H1 (cell line): ENCODE data around the gene MRPL43. TPM values are rescaled to one million over a fixed set of nuclear protein-coding genes. Genes with fewer than 3 reads are reported as not detected.

Experiments used
- CTCF ChIA-PET: fragments of 300-600 bp; sonication (Branson Sonifier 250); formaldehyde crosslinking; loops from one replicate; lab custom pipeline; 2021; ENCODE audit not compliant: partially characterized antibody; lab: Charles Lee
- POLR2A ChIA-PET: fragments of 300-600 bp; sonication (Branson Sonifier 250); formaldehyde crosslinking; loops from one replicate; lab custom pipeline; 2021; ENCODE audit warnings: inconsistent platforms; ENCODE audit not compliant: partially characterized antibody; lab: Charles Lee
- DNase-seq, 2 experiments: peaks; one replicate each; pipeline versions ENCODE4 v3.0.0 to v3.0.0-alpha.2; 2010 to 2022; ENCODE audit warnings: low spot score in 2 of 2, low read depth in 1 of 2, mixed read lengths in 1 of 2
- FAIRE-seq: peaks from 2 replicates; lab custom pipeline; 2011; peaks lifted over from hg19 to GRCh38; lab: Jason Lieb, UNC
- H2AFZ ChIP-seq: 2 replicates; pipeline ENCODE4 v1.8.1; 2012; ENCODE audit warnings: low read length, inconsistent platforms
- H2AK5ac ChIP-seq: 2 replicates; pipeline ENCODE4 v1.6.1; 2013; ENCODE audit warnings: low read depth, low read length
- H2BK120ac ChIP-seq: replicated peaks from 2 replicates; pipeline ENCODE3; 2013; ENCODE audit warnings: low read depth, low read length, inconsistent platforms
- H2BK12ac ChIP-seq: 2 replicates; pipeline ENCODE4 v1.6.1; 2013; ENCODE audit warnings: low read depth, low read length
- H2BK15ac ChIP-seq: 2 replicates; pipeline ENCODE4 v1.6.1; 2013; ENCODE audit warnings: low read length
- H2BK20ac ChIP-seq: 2 replicates; pipeline ENCODE4 v1.6.1; 2013; ENCODE audit warnings: low read length
- H2BK5ac ChIP-seq: 2 replicates; pipeline ENCODE4 v1.6.1; 2013; ENCODE audit warnings: low read depth, low read length
- H3K14ac ChIP-seq: 2 replicates; pipeline ENCODE4 v1.6.1; 2013; ENCODE audit warnings: inconsistent platforms; ENCODE audit not compliant: insufficient read length
- H3K18ac ChIP-seq: 2 replicates; pipeline ENCODE4 v1.6.1; 2013; ENCODE audit warnings: low read length; ENCODE audit errors: extremely low read depth
- H3K23ac ChIP-seq: 2 replicates; pipeline ENCODE4 v1.6.1; 2013; ENCODE audit warnings: inconsistent platforms; ENCODE audit not compliant: insufficient read length
- H3K23me2 ChIP-seq: 2 replicates; pipeline ENCODE4 v1.6.1; 2013; ENCODE audit warnings: low read depth, low read length
- H3K27ac ChIP-seq: 2 replicates; pipeline ENCODE4 v1.6.1; 2011; ENCODE audit warnings: low read depth, low read length, inconsistent platforms
- H3K27me3 ChIP-seq, 4 experiments: replicated peaks in 1 of 4; 1 replicate in 1 of 4; 2 replicates in 3 of 4; pipeline versions ENCODE4 v1.6.1 to v1.8.1; 2011 to 2013; ENCODE audit warnings: low read length in 3 of 4, mild to moderate bottlenecking in 3 of 4, inconsistent platforms in 2 of 4, mixed read lengths in 2 of 4, moderate library complexity in 1 of 4; ENCODE audit not compliant: control insufficient read depth in 3 of 4, insufficient read depth in 3 of 4; ENCODE audit errors: extremely low read depth in 1 of 4
- H3K36me3 ChIP-seq, 4 experiments: 2 replicates each; pipeline versions ENCODE4 v1.6.1 to v1.8.1; 2011 to 2013; ENCODE audit warnings: mild to moderate bottlenecking in 4 of 4, low read length in 3 of 4, moderate library complexity in 2 of 4, control low read depth in 1 of 4, inconsistent platforms in 1 of 4; ENCODE audit not compliant: insufficient read depth in 4 of 4, control insufficient read depth in 2 of 4
- H3K4ac ChIP-seq: replicated peaks from 2 replicates; pipeline ENCODE3; 2013; ENCODE audit warnings: low read length, low read depth, mixed read lengths, inconsistent platforms; ENCODE audit not compliant: insufficient read length
- H3K4me1 ChIP-seq, 4 experiments: replicated peaks in 1 of 4; 1 replicate in 1 of 4; 2 replicates in 3 of 4; pipeline versions ENCODE4 v1.6.1 to v1.8.1; 2011 to 2013; ENCODE audit warnings: low read length in 3 of 4, inconsistent platforms in 2 of 4, mixed read lengths in 1 of 4; ENCODE audit not compliant: insufficient read depth in 4 of 4, control insufficient read depth in 3 of 4
- H3K4me2 ChIP-seq, 2 experiments: 2 replicates each; pipeline versions ENCODE4 v1.6.1 to v1.8.1; 2011 to 2013; ENCODE audit warnings: low read depth in 2 of 2, low read length in 2 of 2, control low read depth in 1 of 2, inconsistent platforms in 1 of 2, mild to moderate bottlenecking in 1 of 2; ENCODE audit not compliant: insufficient read depth in 1 of 2
- H3K4me3 ChIP-seq, 4 experiments: fragments of 200-600, 300-600 bp in 1 of 4; sonication (generic), shearing (Covaris generic), sonication (Bioruptor Twin) in 1 of 4; 2 replicates each; pipeline versions ENCODE4 v1.5.1 to v1.8.1; 2011 to 2016; ENCODE audit warnings: low read length in 4 of 4, low read depth in 3 of 4, control low read depth in 2 of 4, inconsistent platforms in 2 of 4, mild to moderate bottlenecking in 2 of 4, mixed read lengths in 1 of 4, moderate library complexity in 1 of 4; ENCODE audit not compliant: insufficient read depth in 2 of 4; ENCODE audit errors: extremely low read depth in 1 of 4
- H3K56ac ChIP-seq: replicated peaks from 2 replicates; pipeline ENCODE3; 2013; ENCODE audit warnings: low read depth, mild to moderate bottlenecking, mixed read lengths, low read length, inconsistent platforms; ENCODE audit not compliant: insufficient read length
- H3K79me1 ChIP-seq: 2 replicates; pipeline ENCODE4 v1.6.1; 2013; ENCODE audit warnings: low read depth, low read length, control low read depth
- H3K79me2 ChIP-seq, 2 experiments: 2 replicates each; pipeline versions ENCODE4 v1.6.1 to v1.8.1; 2012 to 2013; ENCODE audit warnings: low read length in 2 of 2, mild to moderate bottlenecking in 2 of 2, inconsistent platforms in 1 of 2; ENCODE audit not compliant: insufficient read depth in 2 of 2, control insufficient read depth in 1 of 2
- H3K9ac ChIP-seq, 4 experiments: replicated peaks in 1 of 4; 1 replicate in 1 of 4; 2 replicates in 3 of 4; pipeline versions ENCODE4 v1.6.1 to v1.8.1; 2011 to 2013; ENCODE audit warnings: low read depth in 3 of 4, low read length in 3 of 4, control low read depth in 2 of 4, mild to moderate bottlenecking in 2 of 4, moderate library complexity in 2 of 4, inconsistent platforms in 1 of 4; ENCODE audit errors: extremely low read depth in 1 of 4
- H3K9me3 ChIP-seq, 2 experiments: 2 replicates each; pipeline versions ENCODE4 v1.6.1 to v1.8.1; 2012 to 2013; ENCODE audit warnings: mild to moderate bottlenecking in 2 of 2, moderate library complexity in 2 of 2, control low read depth in 1 of 2, inconsistent platforms in 1 of 2, low read depth in 1 of 2, low read length in 1 of 2, mixed read lengths in 1 of 2; ENCODE audit not compliant: insufficient read depth in 2 of 2
- H4K20me1 ChIP-seq, 2 experiments: replicated peaks in 1 of 2; 2 replicates each; pipeline versions ENCODE3 to v1.8.1; 2011 to 2013; ENCODE audit warnings: inconsistent platforms in 2 of 2, low read length in 2 of 2, mild to moderate bottlenecking in 1 of 2; ENCODE audit not compliant: insufficient read depth in 2 of 2, control insufficient read depth in 1 of 2
- H4K5ac ChIP-seq: 2 replicates; pipeline ENCODE4 v1.6.1; 2013; ENCODE audit warnings: low read length, low read depth, mixed read lengths, inconsistent platforms; ENCODE audit not compliant: insufficient read length
- H4K8ac ChIP-seq: 2 replicates; pipeline ENCODE4 v1.8.0; 2013; ENCODE audit warnings: mild to moderate bottlenecking, moderate library complexity, low read length, inconsistent platforms; ENCODE audit not compliant: insufficient read depth; ENCODE audit errors: extremely low read depth
- H4K91ac ChIP-seq: replicated peaks from 2 replicates; pipeline ENCODE3; 2013; ENCODE audit warnings: low read length, mixed read lengths, inconsistent platforms; ENCODE audit not compliant: insufficient read length
- BCL11A ChIP-seq, 2 experiments: IDR thresholded peaks; one replicate each; pipeline ENCODE4 v1.6.1; 2011; ENCODE audit warnings: low read depth in 2 of 2, low read length in 2 of 2, mild to moderate bottlenecking in 2 of 2
- CBX5 ChIP-seq: fragments of 300-800, 300-1000 bp; sonication (generic); IDR thresholded peaks from 2 replicates; pipeline ENCODE4 v1.7.1; 2016; ENCODE audit warnings: antibody characterized with exemption, low read length, low read depth
- CHD2 ChIP-seq: IDR thresholded peaks from 2 replicates; pipeline ENCODE4 v1.6.1; 2012; ENCODE audit warnings: low read length, improper control_type of control experiment
- EP300 ChIP-seq, 2 experiments: IDR thresholded peaks; 1 replicate in 1 of 2; 2 replicates in 1 of 2; pipeline ENCODE4 v1.6.1; 2011 to 2012; ENCODE audit warnings: low read depth in 2 of 2, low read length in 2 of 2, mild to moderate bottlenecking in 2 of 2, borderline replicate concordance in 1 of 2, inconsistent platforms in 1 of 2, moderate library complexity in 1 of 2
- HDAC6 ChIP-seq: IDR thresholded peaks from one replicate; pipeline ENCODE4 v1.7.1; 2012; ENCODE audit warnings: low read depth, mild to moderate bottlenecking, inconsistent platforms, low read length, moderate library complexity
- NANOG ChIP-seq: IDR thresholded peaks from 2 replicates; pipeline ENCODE4 v1.6.1; 2011; ENCODE audit warnings: low read length, low read depth, mild to moderate bottlenecking, inconsistent platforms; ENCODE audit not compliant: insufficient read depth, poor library complexity, severe bottlenecking
- POLR2AphosphoS5 ChIP-seq: IDR thresholded peaks from 2 replicates; pipeline ENCODE4 v1.6.1; 2011; ENCODE audit warnings: low read depth, low read length
- POU5F1 ChIP-seq: IDR thresholded peaks from 2 replicates; pipeline ENCODE4 v1.6.1; 2011; ENCODE audit warnings: low read depth, mild to moderate bottlenecking, low read length, moderate library complexity
- SIN3A ChIP-seq, 2 experiments: IDR thresholded peaks in 1 of 2; conservative IDR thresholded peaks in 1 of 2; 2 replicates each; pipeline ENCODE4 v1.6.1; 2011 to 2012; ENCODE audit warnings: low read length in 2 of 2, improper control_type of control experiment in 1 of 2, low read depth in 1 of 2, mild to moderate bottlenecking in 1 of 2
- SP4 ChIP-seq: IDR thresholded peaks from 2 replicates; pipeline ENCODE4 v1.6.1; 2012; ENCODE audit warnings: low read length, inconsistent platforms
- TAF7 ChIP-seq: optimal IDR thresholded peaks from 2 replicates; pipeline ENCODE3; 2011; ENCODE audit warnings: low read depth, mild to moderate bottlenecking, inconsistent platforms, low read length, moderate library complexity, borderline replicate concordance
- TBP ChIP-seq: IDR thresholded peaks from 2 replicates; pipeline ENCODE4 v1.6.1; 2011; ENCODE audit warnings: low read depth, low read length, improper control_type of control experiment
- WGBS, 2 experiments: shearing (Covaris generic) in 1 of 2; methylation state at CpG; one replicate each; pipeline versions ENCODE4 v1.1.6 to v1.1.7; 2013 to 2015; ENCODE audit warnings: low lambda C conversion rate in 2 of 2, mixed read lengths in 2 of 2, inconsistent platforms in 1 of 2, low coverage in 1 of 2, missing lambda C conversion rate in 1 of 2; ENCODE audit not compliant: insufficient replicate concordance in 2 of 2, insufficient coverage in 1 of 2, insufficient read length in 1 of 2; ENCODE audit errors: extremely low coverage in 1 of 2, missing lambda C conversion rate in 1 of 2; 5-methylcytosine and 5-hydroxymethylcytosine counted together
- polyA plus RNA-seq, 7 experiments: library from polyadenylated mRNA; depleted of rRNA in 3 of 7; stranded (reverse) in 5 of 7; unstranded in 2 of 7; fragments of >200 nt in 5 of 7; fragments of 200-250 nt in 2 of 7; gene quantifications; 1 replicate in 5 of 7; 2 replicates in 1 of 7; 4 replicates in 1 of 7; pipeline versions ENCODE4 v1.2.1 to v1.2.3, GENCODE V29; 2011 to 2013; ENCODE audit warnings: missing spikeins in 2 of 7, mixed read lengths in 2 of 7
- total RNA-seq: library from RNA; stranded (reverse); fragmentation: NEBNext Ultra II Directional; extraction: Animal tissue kit (Norgen Biotek cat#: 25700); gene quantifications from 2 replicates; pipeline ENCODE4 v1.2.1, GENCODE V29; 2021
- TF ChIP-seq, protein P1 (sequence below): IDR thresholded peaks from 2 replicates; pipeline ENCODE4 v1.6.1; 2012; ENCODE audit warnings: inconsistent platforms

The MRPL43 gene
- total and polyA plus RNA-seq, 2 of the 8 experiments (the other 6 are each of a cell fraction or from before 2014, with no cell fraction given), result 74.1 to 149 TPM

DNA sequence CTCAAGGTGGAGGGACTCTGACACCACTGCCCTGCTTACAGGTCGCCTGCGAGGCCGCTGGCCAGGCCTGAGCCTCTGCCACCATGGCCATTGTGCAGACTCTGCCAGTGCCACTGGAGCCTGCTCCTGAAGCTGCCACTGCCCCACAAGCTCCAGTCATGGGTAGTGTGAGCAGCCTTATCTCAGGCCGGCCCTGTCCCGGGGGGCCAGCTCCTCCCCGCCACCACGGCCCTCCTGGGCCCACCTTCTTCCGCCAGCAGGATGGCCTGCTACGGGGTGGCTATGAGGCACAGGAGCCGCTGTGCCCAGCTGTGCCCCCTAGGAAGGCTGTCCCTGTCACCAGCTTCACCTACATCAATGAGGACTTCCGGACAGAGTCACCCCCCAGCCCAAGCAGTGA is 15.2 kb upstream of the MRPL43 start:
- Histone ChIP-seq H3K23me2 (peaks cover 15% of the 10 kb centered on the region), H2BK120ac (no peak overlapping the region), H3K23ac (no peak overlapping the region), H3K9me3 (no peaks in the 10 kb centered on the region), H2BK15ac (no peak overlapping the region), H2AK5ac (no peak overlapping the region), H3K4me1 (peaks cover 4 to 18% (median 9%) of the 10 kb centered on the region in 4 experiments), H4K5ac (no peak overlapping the region), H3K56ac (no peak overlapping the region), H2BK20ac (no peak overlapping the region), H2BK12ac (no peak overlapping the region), H2BK5ac (no peak overlapping the region), H3K79me1 (peaks cover 6% of the 10 kb centered on the region; the same call in 1 of the 2 replicates), H3K14ac (no peak overlapping the region), H3K9ac (no peak overlapping the region), H3K4ac (no peak overlapping the region), H3K27ac (no peak overlapping the region), H4K8ac (no peak overlapping the region; the same call in 1 of the 2 replicates), H2AFZ (no peak overlapping the region), H3K27me3 (no peaks in the 10 kb centered on the region), H4K20me1 (peaks cover 2 to 19% of the 10 kb centered on the region in 2 experiments), H3K4me2 (no peak overlapping the region), H3K18ac (no peak overlapping the region), H3K79me2 (peaks cover 0 to 33% of the 10 kb centered on the region in 2 experiments; a peak in 2 of 4 replicates), H3K4me3 (no peak overlapping the region), H4K91ac (no peak overlapping the region), H3K36me3 (peaks cover 11 to 46% (median 31%) of the 10 kb centered on the region in 4 experiments; a peak in 7 of 8 replicates)
- CTCF ChIA-PET, result interaction anchor here (0.8 to 26.8 kb wide), 9 partner anchors 5 to 140 kb away, joined by 3 to 464 read pairs (median 4); partner anchors contain the start of genes LZTS2, MRPL43 and TWNK
- POLR2A ChIA-PET, result interaction anchor here (0.8 to 12.6 kb wide), 5 partner anchors 7 to 17 kb away, joined by 3 to 143 read pairs (median 7); no protein-coding TSS in a partner anchor
- 94% methylated on average over 11 of the region's 11 CpGs; no CpG with 5 or more reads in 1 of the 2 experiments for WGBS, 2 experiments
- no peak for DNase-seq
- no peak for FAIRE-seq
- no peak for TF ChIP-seq NANOG
- TF ChIP-seq TAF7, result no peak
- no peak for TF ChIP-seq HDAC6
- TF ChIP-seq TBP, result no peak
- TF ChIP-seq SIN3A (conservative IDR thresholded peaks at IDR 0.05 in 1 of 2, IDR thresholded peaks at IDR 0.05 in 1 of 2; ENCODE audit: low read depth in 1 of 2, low read length in 2 of 2), result no peak
- no peak for TF ChIP-seq SP4
- no peak for TF ChIP-seq POU5F1
- no peak for TF ChIP-seq CHD2
- no peak for TF ChIP-seq CBX5
- no peak for TF ChIP-seq POLR2AphosphoS5
- no peak for TF ChIP-seq BCL11A (IDR thresholded peaks at IDR 0.05; ENCODE audit: low read depth in 2 of 2, low read length in 2 of 2)
- TF ChIP-seq, protein P1, sequence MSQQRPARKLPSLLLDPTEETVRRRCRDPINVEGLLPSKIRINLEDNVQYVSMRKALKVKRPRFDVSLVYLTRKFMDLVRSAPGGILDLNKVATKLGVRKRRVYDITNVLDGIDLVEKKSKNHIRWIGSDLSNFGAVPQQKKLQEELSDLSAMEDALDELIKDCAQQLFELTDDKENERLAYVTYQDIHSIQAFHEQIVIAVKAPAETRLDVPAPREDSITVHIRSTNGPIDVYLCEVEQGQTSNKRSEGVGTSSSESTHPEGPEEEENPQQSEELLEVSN, result no peak
- TF ChIP-seq EP300 (IDR thresholded peaks at IDR 0.05; ENCODE audit: borderline replicate concordance in 1 of 2, low read depth in 2 of 2, low read length in 2 of 2), result no peak
